ENCODE data around the gene ITK.

ITK gene

DNA sequence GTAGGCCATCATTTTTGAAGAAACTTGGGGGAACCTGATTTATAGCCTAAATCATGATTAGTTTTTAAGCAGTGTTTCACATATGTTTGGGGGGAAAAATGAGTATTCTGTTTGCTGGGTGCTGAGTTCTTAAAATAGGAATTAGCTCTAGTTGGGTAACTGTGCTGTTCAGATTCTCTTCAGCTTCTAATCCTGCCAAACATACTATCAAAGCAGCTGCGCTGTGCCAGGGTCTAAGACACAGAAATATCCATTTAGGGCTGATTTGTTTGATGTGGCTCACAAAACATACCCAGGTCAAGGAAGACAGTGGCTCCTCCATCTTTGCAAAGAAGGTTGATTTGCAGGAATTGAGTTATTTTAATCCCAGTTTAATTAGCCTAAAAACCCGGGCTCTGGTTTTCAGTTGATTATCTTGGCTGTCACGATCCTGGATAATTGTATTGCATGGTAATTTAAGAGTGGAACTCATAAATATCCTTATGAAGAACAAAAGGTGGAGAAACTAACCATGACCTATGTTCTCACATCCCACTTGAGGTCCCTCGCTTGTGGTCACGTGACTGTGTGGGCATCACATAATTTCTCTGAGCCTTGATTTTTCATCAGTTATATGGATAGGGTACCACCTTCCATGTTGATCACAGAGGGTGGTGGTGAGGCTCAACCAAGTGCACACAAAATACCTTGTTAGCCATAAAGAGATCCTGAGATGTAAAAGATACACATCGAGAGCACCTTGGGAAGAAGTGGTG lies 104.0 kb downstream of the ITK start:
- DNase-seq, result no peak

DNA sequence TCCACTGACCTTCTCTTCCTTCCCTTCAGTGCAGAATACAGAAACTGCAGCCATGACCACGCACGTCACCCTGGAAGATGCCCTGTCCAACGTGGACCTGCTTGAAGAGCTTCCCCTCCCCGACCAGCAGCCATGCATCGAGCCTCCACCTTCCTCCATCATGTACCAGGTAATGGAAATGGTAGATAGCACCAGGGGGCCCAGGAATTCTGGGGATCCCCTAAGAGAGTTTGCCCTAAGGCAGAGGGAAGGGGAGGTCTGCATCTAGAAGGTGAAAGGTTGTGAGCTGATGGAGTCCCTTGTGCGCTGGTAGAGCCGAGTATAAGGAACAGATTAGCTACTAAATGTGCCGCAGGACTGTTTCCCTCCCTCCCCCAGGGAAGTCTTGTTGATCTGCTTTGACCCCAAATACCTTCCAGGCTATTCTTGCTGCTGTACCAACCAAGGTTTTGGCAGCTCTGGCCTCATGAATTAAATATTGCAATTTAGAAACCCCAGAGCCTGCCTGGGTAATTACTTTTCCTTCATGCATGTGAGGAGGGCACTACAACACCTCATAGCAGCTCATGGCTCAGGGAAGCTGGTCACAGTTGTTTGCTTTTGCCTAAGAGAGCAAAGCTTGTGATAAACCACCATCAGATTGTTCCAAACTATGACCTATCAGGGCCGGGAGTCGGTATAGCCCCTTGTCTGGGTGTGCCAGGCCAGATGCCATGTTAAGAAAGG lies 104.8 kb downstream of the ITK start:
- DNase-seq, result no peak

DNA sequence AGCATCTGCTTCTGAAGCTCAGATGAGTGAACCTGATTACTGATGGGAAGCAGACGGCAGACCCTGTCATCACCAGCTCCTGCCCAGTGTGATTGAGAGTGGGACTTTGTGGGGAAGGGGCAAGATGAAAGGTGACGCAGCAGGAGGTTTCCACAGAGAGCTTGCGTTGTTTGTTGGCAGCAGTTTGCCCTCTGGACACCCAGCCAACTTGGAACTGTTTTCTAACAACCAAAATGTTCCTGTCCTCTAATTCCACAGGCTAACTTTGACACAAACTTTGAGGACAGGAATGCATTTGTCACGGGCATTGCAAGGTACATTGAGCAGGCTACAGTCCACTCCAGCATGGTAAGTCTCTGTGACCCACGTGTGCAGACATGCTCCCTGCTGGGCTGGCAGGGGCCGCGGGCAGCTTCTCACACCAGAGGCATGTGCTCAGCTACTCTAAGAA lies 106.1 kb downstream of the ITK start:
- no peak for DNase-seq

DNA sequence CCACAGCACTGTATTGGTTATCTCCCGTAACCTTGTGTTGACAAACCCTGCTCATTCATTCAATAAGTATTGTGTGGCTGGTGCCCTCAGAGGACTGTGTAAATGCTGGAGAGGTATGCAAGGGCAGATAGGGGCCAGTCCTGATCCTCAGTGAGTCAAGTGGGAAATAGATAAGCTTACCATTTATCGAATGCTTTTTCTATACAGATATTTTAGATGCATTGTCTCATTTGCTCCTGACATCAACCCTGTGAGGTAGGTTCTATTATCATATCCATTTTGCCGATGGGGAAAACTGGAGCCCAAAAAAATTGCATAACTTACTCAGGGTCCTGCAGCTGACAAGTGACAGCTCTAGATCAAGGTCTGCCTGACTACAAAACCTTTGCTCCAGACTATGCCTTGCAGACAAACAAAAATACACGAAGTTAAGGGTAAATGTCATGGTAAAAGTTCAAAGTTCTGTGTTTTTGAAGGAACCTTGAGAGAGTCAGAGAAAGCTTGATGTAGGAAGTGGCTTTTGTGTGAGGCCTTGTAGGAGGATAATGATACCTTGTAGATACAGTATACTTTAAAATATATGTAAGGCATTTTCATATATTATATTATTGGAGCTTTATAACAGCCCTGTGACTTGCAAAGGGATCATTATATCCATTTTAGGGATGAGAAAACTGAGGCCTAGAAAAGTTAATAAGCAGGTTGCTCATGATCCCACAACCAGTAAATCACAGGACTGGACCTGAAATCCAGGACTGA lies 107.9 kb downstream of the ITK start:
- no peak for DNase-seq

DNA sequence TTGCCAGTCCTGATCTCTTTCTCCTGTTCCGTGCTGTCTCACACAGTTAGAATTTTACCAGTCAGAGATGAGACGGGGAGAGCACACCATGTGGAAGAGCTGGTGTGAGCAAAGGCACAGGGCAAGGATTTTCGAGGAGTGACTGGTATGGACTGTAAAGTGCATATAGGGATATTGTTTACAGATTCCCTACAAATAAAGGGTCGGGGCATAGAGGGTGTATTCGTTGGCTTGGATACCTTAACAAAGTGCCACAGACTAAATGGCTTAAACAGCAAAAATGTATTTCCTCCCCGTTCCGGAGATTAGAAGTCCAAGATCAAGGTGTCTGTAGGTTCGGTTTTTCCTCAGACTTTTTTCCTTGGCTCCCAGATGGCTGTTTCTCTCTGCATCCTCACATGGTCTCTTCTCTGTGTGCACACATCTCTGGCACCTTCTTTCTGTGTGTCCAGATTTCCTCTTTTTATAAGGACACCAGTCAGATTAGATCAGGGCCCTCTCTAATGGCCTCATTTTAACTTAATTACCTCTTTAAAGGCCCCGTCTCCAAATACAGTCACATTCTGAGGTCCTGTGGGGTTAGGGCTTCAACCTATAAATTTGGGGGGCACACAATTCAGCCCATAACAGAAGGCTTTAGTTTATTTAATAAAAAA lies 108.7 kb downstream of the ITK start:
- DNase-seq, result no peak

DNA sequence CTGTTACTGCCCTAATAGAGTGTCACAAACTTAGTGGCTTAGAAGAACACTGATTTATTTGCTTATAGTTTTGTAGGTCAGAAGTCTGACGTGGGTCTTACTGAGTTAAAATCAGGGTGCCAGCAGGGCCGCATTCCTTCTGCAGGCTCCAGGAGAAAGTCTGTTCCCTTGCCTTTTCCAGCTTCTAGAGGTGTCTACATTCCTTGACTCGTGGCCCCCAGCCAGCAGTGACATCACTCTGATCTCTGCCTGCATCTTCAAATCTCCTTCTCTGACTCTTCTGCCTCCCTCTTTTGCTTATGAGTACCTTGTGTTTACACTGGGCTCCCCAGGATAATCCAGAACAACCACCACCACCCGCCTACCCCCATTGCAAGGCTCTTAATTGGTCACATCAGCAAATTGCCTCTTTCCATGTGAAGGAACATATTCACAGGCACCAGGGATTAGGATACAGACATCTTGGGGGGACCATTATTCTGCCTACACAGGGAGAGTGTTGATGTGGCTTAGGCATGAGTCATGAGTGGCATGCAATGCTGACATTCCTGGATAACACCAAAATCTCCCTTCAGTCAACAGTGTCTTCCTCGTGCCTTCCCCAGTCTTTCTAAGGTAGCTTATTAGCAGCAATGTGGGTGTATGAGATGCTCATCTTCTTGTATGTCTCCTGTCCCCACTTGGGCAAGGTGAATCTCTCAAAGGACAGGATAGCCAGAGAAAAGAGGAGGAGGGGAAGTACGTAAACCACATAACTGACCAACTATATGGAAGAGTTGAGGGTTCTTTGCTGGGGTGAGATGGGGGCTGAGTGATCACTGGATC lies 109.7 kb downstream of the ITK start:
- no peak for DNase-seq

DNA sequence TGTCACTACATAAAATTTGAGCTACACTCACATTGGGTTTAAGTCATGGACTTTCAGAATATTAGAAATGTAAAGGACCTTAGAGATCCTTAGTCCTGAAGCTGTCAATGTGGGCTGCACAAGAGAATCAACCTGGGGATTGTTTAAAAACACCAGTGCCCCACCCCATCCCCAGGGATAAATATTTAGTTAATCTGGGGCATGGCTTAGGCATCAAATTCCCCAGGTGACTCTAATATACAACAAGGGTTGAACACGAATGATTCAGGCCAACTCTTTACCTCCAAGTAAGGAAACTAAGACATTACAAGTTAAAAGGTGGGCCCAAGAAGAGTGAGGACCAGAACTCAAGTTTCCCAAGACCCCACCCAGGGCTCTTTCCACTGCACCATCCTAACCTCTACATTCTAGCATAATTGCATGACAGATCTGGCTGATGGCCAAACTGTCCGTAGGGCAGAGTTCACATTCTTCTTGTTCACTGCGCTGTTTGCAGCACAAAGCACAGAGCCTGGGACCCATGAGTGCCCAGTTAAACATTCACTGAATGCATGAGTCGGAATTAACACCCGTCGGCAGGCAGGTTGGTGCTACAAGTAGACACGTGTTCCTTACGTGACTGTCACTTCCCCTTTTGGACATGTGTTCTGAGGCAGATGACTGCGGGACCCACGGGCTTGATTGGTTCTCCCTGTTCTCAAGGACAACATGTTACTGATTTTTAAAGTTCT lies 110.5 kb downstream of the ITK start:
- peak; percentile 37 for DNase-seq

DNA sequence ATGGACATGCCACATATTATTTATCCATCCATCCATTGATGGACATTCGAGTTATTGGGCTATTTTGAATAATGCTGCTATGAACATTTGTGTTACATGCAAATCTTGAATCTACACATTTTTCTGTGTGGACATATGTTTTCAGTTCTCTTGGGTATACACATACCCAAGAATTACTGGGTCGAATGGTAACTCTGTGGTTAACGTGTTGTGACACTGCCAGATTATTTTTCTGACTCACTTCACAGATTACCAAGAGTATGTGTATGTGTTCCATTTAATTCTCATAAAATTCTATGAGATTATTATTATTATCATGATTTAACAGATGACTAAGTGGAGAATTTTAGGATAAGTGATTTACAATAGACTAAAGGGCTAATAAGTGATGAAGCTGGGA lies 112.0 kb downstream of the ITK start:
- no peak for DNase-seq

DNA sequence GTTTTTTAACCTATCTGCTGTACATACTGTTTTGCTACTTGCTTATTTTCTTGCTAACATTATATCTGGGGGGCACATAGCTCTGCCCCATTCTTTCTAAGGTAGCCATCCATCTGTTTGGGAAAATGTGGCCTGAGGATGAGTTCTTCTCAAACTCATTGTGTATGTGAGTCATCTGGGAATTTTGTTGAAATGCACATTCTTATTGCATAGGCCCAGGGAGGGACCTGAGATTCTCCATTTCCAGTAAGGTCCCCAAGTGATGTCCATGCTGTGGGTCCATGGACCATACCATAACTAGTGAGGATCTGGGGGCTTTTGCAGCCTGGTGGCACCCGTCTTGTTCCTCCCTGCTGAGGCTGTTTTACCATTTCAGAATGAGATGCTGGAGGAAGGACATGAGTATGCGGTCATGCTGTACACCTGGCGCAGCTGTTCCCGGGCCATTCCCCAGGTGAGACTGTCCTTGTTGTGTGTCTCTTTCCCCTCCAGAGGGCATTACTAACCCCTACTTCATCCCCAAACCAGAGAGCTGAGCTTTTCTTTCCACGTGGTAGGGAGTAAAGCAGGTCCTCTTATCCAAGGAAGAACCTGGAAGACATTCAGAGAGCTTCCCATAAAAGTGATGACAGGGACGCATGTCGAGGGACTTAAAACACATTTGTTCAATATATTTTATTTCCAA lies 113.9 kb downstream of the ITK start:
- DNase-seq, result no peak

DNA sequence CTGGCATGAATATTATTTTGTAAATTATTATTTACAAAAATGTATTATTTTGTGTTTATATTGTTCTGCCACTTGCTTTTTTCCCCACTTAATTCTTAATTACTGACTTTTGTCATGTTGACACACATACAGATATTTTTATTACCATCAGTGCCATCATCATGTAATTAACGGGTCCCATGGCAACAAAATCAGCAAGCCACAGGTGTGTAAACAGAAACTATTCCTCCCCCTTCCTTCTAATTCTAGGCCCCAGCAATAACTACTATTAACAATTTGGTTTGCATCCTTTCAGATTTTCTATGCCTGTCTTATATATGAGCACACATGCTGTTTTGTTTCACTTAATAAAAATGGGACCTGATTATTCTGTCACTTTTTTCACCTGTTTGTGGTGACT lies 114.6 kb downstream of the ITK start:
- no peak for DNase-seq

DNA sequence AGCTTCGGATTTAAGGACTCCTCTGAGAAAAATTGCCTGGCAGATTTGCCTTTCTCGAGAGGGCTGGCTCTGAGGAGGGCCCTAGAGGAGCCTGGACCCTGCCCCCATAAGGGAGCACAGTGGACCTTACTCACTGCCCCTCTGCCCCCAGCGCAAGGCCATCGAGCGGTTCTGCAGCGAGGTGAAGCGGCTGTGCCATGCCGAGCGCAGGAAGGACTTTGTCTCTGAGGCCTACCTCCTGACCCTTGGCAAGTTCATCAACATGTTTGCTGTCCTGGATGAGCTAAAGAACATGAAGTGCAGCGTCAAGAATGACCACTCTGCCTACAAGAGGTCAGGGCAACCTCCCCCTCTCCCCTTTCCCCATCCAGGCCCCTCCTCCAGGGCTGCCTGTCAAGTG lies 119.9 kb downstream of the ITK start:
- no peak for DNase-seq

DNA sequence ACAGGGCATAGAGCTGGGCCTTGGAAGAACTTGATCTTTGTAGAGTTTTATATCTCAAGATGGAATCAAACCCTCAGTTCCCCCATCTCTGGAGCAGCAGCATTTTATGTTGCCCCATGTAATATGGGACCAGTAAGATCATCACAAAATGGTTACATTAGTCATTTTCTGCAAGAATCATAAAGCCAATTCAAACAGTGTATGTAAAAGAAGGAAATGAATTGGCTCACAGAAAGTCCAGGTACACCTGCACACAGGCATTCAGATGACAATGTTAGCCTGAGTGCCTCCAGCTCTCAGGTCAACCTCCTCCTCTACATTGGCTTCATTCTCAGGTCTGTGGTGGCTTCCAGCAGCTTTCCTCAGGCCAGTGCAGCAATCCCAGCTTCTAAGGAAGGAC lies 120.4 kb downstream of the ITK start:
- no peak for DNase-seq

DNA sequence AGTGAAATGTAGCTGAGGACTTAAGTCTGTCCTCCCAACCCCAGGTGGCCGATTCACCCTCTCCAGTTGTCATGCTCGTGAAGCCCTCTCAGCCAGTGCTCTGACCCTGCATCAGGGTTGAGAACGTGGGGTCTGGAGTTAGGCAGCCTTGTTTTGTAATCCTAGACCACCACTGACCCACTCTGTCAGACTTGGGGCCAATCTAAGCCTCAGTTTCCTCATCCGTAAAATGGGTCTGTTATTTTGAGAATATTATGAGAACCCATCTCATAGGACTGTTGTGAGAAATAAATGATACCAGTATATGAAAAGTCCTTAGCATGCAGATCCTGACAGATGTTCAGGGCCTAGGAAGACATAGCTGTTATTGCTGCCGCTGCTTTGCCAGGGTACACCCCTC lies 122.4 kb downstream of the ITK start:
- DNase-seq, result no peak

DNA sequence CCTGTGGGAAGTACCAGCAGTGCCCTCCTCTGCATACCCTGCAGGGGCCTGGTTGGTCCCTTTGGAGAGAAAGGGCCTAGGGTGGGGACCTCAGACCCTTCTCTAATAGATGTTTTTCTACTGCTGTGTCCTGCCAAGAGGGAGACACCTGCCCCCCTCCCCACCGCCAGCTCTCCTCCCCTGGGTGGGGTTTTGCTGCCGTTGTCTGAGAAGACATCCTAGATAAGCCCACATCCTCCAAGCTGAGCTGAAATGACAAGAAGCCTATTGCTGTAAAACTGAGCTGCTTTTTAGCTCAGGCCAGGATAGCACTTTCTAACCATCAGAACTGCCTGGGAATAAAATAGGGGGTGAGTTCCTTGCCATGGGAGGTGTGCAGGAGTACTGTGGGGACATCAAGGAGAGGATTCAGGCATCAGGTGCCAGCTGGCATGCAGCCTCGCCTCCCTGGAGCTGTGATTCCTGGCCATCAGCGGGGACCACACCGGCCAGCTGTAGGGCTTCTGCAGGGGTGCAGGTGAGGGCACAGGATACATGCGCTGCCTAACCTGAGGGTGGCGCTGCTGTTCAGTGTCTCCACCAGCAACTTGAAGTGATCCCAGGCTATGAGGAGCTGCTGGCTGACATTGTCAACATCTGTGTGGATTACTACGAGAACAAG lies 123.2 kb downstream of the ITK start:
- DNase-seq, result no peak
